Uterus (tissue), 2 donors: ENCODE data around the gene FCHSD2.

Source experiments
- CTCF ChIP-seq, 4 experiments: fragments of 200-600 bp in 2 of 4; fragments of 450-650 bp in 2 of 4; sonication (generic) in 2 of 4; IDR thresholded peaks; one replicate each; pipeline ENCODE4 v1.5.1; 2016 to 2019; ENCODE audit warnings: antibody characterized with exemption in 4 of 4, mild to moderate bottlenecking in 2 of 4, moderate library complexity in 1 of 4
- POLR2A ChIP-seq, 2 donors: fragments of 450-650 bp; IDR thresholded peaks; one replicate each; pipeline ENCODE4 v1.6.1; 2016; ENCODE audit warnings: antibody characterized with exemption in 2 of 2, mild to moderate bottlenecking in 1 of 2, moderate library complexity in 1 of 2

- no peak for TF ChIP-seq CTCF (IDR thresholded peaks at IDR 0.05)
- no peak for TF ChIP-seq POLR2A (IDR thresholded peaks at IDR 0.05)
These were observed 107.3 kb downstream of the FCHSD2 start for GRCh38 chr11:73034777-73035176.
